SKM-1 (cell line): ENCODE measurements around the gene SDCCAG8.
"Not testable (repeated sequence)": the region's sequence is repeated elsewhere in the genome, so short reads cannot be mapped to it uniquely, and the experiment has no call there.

ENCODE experiments used
- DNase-seq: peaks from one replicate; lab custom pipeline; 2025; ENCODE audit not compliant: unreplicated experiment; lab: John Stamatoyannopoulos, UW

Gene SDCCAG8

DNA sequence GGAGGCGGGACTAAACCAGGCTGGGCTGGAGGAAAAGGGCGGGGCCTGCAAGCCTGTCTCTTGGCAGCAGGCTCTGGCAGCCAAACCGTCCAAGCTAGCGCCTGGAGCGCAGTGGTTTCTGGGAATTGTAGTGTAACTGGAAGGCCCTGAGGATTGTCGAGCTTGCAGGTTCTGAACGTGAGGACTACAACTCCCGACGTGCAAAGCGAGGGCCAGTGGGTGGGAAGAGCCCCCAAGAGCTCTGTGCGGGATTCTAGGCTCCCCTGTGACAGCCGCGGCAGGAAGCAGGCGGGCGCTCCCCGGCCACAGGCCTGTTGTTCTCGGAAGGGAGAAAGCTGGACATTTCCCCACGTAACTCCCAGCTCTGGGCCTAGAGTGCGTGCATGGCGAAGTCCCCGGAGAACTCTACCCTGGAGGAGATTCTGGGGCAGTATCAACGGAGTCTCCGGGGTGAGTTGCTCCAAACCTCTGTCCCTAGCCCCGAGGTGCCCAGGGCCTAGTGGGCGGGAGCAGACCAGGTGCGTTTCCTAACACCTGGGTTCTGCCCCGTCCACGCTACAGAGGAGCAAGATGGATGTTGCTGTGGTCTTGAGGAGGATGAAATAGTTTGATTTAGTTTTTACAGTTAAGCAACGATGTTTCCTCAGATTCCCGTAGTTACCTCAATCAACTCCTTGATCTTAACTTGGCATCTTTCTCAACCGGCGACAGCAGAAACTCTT lies at the start of gene SDCCAG8:
Gene SDCCAG8 (plus strand): TSS at position 251 of the 722 bp plus-strand sequence. CDS start 133 bp downstream, at position 384.
- DNase-seq: peak; percentile 99

DNA sequence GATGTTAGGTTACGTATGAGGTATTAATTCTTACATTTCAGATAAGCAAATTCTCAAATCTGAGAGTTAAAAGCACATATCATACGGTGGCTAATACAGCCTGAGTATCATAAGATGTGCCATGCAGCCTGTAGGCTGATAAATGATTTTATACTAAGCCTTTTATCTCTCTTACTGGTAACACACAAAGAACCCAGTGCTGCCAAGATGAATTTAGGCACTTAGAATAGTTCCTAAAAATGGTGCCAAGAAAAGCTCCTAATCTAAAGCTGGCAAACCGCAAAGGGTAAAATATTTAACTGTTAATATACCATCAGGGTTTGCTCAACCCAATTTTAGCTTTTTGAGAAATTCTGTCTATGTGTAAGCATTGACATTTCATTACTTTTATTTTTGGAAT lies 43.9 kb upstream of the SDCCAG8 start:
- not testable (repeated sequence) for DNase-seq

DNA sequence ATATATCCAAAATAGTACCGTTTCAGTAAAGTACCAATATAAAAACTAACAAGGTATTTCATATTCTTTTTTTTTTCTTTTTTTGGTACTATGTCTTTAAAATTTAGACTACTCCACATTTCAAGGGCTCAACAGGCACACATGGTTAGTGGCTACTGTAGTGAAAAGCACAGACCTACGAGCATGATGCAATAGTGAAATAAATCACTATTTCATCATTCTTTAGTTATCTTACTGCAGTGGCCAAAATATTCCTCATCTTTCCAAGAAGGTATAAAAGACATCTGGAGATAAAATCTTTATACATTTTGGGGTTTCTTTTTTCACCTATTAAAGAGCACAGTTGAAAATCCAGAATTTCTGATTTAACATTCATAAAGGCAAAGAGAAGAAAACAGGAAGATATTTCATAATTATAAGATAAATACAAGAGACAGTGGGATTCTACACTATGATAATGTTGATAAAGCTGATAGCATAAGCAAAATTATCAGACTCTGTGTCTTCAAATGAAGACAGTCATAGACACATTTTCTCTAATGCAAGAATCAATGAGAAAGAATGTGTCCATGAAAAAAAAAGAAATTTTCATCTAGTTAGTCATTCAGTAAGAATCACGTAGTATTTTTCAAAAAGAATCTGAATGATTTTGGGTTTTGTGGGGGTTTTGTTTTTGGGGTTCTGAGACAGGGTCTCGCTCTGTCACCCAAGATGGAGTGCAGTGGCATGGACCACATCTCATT lies 42.6 kb upstream of the SDCCAG8 start:
- no peak for DNase-seq

DNA sequence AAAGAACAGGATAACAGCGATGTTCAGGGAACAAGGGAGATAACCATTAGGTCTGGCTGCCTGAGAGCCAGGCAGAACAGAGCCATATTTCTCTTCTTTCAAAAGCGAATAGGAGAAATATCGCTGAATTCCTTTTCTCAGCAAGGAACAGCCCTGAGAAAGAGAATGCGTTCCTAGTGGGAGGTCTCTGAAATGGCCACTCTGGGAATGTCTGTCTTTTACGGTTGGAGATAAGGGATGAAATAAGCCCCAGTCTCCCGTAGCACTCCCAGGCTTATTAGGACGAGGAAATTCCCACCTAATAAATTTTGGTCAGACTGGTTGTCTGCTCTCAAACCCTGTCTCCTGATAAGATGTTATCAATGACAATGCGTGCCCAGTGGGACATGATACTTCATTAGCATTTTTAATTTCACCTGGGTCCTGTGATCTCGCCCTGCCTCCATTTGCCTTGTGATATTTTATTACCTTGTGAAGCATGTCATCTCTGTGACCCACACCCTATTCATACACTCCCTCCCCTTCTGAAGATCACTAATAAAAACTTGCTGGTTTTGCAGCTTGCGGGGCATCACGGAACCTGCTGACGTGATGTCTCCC lies 40.5 kb upstream of the SDCCAG8 start:
- not testable (repeated sequence) for DNase-seq

DNA sequence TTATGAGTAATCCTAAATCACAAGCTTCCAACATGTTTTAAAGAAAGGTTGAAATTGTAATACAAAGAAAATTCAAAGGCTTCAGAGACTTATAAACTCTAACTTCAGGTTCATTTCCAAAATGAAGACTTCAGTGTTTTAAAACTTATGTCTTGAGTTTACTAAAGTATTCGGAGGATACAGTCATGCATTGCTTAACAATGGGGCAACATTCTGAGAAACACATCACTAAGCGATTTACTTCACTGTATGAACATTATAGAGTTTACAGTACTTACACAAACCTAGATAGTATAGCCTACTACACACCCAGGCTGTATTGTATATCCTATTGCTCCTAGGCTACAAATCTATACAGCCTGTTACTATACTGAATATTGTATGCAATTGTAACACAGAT lies 39.1 kb upstream of the SDCCAG8 start:
- DNase-seq: no peak

DNA sequence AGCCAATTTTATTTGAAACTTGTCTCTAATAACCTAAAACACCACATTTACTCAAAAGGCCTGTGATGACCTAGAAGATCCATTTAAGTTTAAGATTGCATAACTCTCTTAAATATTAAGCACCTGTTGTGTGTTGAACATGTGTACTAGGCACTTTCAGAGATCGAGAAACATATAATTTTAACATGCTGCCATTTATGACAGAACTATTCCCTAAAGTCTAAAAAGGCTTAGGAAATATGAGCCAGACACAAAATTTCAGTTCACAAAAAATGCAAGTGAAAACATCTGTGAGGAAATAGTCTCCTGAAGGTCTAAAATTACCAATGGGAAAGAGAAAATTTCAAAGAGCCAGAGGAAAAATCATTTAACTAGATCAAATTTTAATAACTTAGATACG lies 38.5 kb upstream of the SDCCAG8 start:
- no peak for DNase-seq

DNA sequence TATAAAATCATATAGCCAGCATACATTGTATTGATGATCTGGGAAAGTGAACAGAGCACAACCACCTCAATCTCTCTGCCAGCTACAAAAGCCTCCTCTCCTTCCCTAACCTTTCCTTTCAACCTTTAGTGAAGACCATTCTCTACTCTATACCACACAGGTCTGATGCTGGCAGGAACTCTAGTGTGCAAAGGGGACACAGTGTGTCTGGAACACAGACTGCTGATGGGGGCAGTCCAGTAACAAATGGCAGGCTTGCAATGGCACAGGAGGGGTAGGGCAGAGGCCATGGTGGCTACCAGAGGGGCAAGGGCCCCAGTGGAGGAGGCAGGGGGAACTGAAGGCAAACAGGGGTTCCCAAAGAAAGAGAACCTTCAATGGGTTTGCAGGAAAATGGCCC lies 37.8 kb upstream of the SDCCAG8 start:
- DNase-seq: no peak

DNA sequence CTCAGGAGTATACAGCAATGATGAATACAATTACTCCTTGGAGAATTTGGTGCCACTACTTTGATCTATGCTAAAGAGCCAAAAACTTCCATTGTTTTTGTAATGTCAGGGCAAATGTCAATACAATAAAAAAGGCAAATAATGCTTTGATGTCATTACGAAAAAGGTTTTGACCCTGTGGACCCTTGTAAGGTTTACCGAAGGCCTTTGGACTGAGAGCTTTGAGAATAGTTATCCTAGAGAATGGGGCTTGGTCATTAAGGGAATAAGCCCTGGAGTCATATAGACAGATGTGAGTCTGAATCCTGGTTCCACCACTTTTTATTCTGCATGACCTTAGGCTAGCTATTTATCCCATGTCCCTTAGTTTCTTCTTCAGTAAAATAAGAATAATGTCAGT lies 28.2 kb upstream of the SDCCAG8 start:
- no peak for DNase-seq

DNA sequence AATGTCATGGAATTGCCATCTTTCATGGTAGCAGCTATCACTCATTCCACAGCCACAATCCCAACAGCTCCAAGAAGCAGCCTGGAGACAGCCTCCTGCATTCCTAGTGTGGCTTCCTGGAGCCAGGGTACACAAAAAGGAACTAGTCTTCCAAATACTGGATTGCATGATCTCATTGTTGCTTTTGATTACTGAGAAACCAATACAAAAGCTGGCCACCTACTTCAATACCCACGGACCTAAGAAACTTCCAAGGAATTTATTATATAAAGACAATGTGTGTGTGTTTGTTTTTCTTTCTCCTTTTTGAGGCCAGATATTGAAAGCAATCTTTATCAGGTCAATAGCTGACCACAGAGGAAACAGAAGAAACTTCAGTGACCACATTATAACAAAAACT lies 26.3 kb upstream of the SDCCAG8 start:
- no peak for DNase-seq

DNA sequence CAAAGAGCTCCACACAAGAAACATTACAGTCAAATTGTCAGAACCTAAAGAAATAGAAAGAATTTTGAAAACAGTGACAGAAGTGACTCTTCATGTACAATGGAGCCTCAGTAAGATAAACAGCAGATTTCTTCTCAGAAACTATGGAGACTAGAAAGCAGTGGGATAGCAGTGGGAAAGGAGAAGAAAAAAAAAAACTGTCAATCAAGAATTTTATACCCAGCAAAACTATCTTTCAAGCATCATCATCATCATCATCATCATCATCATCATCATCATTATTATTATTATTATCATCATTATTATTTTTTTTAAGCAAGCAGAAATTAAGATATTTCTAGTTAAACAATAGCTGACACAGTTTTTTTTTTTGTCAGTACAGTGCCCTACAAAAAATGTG lies 24.9 kb upstream of the SDCCAG8 start:
- DNase-seq: peak; percentile 58

DNA sequence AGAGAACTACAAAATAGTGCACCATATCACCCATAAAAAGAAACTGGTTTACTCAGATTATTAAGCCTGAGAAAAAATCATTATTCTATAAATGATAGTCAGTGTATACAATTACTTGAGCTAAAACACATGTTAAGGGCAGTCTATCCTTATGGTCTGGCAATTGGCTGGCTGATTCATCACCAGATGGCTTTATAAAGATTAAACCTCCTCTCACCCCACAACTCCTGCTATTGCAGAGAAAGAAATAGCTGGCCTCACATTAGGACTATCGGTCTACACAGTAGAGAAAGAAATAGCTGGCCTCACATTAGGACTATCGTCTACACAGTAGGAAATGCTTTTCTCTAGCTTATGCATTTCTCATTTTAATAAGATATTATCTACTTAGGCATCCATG lies 21.9 kb upstream of the SDCCAG8 start:
- no peak for DNase-seq

DNA sequence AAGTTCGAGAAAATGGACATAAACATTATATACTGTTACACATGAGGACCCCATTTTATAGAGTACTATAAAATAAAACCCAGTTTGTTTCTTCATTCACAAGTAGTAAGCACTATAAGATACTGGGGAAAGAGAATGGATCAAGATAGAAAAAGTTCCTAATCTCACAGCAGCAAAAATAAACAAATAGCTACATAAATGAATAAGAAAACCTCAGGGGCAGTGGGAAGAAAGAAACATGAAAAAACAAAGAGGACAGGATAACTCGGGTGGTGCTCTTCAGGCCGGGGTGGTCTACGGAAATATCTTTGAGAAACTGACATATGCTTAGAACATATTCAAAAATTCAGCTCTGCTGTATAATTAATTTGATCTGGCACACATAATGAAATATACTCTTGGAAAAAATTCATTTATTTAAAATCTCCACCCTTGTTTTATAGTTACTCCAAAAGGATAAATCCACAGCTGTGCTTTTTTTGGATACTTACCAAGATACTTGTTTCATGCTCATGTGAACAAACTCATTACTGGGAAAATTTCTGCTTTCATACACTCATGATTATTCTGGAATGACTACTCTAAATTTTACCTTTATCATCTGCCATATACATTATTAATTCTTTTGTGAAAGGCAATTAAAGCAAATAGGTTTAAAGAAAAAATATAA lies 20.7 kb upstream of the SDCCAG8 start:
- no peak for DNase-seq

DNA sequence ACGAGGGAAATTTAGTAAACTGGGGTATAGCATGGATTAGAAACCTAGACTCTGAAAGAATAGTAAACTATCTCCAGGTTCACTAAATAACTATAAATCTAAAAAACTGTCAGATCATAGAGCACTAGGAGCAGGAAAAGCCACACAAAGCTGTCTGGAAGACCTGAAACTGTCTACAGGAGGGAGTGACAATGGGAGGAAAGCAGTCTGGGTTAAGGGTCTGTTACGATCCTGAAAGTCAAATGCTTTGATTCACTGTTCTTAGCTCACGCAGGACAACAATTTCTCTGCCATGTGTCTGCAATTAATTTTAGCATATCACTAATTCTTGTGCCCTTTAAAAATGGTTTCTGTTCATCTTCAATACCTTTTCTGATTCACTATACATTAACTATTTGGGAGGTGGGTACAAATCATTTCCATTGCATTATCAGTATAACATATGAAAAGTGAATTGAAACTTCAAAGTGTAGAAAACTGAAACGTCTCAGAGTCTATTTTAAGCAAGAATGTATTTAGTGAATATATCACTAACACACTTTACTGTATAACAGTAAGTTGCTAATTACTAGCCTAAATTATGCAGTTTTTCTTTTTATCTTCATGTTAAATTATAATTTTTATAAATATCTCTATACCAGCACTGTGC lies 19.1 kb upstream of the SDCCAG8 start:
- DNase-seq: no peak

DNA sequence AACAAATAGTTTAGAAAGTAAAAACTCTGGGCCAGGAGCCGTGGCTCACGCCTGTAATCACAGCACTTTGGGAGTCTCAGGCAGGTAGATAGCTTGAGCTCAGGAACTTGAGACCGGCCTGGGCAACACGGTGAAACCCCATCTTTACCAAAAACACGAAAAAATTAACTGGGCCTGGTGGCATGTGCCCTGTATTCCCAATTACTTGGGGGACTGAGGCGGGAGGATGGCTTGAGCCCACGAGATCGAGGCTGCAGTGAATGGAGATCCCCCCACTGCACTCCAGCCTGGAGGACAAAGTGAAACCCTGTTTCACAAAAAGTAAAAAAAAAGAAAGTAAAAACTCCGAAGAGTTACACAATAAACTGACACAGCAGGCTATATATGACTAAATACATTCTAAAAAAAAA lies 11.4 kb upstream of the SDCCAG8 start:
- no peak for DNase-seq

DNA sequence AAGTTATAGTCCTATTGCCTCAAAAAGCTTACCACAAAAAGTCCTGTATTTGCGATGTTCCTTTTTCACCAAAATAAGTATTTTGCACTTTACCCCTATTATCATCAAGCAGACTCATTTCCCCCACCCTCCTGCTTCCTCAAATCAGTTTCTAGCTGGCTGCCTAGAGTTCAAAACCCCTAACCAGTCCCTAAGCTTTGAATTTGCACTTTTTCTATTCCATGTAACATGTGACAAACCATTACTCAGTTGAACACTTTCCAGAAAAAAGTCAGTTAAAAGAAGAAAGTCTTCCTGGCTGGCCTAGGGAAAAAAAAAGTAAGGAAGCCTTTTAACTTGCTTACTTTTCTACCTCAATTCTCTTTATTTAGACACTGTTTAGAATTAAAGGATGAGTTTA lies 8.9 kb upstream of the SDCCAG8 start:
- DNase-seq: peak; percentile 55

DNA sequence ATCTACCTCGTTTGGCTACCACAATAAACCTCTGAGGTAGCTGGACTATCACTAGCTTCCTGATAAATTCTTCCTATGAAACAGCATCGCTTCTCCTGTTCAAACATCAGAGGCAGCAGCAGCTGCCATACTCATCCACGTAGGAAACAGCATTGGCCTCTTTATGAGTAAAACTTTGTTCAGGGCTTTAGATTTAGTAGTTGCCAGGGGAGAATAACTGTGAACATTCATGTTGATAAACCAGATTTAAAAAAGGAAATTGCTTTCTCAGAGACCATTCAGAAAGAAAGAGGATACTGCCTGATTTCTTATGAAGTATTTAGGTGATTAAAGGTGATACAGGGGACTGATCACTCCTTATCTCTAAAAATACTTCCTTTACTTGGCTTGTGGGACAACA lies 7.9 kb upstream of the SDCCAG8 start:
- no peak for DNase-seq

DNA sequence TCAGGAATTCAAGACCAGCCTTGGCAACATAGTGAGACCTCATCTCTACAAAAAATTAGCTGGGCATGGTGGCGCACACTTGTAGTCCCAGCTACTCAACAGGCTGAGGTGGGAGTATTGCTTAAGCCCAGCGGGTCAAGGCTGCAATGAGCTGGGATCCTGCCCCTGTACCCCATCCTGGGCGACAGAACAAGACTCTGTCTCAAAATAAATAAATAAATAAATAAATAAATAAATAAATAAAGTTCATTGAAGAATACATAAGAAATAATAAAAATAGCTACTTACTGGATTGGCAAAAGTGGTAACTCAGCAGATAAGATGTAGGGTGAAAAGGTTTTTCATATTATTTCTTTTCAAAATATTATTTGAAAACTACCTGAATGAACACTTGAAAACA lies 6.6 kb upstream of the SDCCAG8 start:
- no peak for DNase-seq

DNA sequence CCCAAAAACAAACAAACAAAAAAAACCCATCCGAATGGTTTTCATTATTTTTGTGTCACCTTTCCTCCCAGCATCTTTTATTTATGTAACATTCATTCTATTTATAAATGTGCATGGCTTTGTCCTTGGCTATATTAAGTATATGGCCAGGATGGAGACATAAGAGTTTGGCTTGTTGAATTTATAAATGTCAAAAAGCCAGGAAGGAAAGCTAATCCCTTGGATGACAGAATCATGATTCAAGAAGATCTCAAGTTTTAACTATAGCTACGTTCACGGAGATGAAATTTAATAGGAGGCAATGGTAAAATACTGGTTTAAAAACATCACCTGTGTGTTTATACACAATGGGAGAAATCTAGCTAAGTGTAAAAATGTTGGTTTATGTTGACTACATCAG lies 5.7 kb upstream of the SDCCAG8 start:
- no peak for DNase-seq

DNA sequence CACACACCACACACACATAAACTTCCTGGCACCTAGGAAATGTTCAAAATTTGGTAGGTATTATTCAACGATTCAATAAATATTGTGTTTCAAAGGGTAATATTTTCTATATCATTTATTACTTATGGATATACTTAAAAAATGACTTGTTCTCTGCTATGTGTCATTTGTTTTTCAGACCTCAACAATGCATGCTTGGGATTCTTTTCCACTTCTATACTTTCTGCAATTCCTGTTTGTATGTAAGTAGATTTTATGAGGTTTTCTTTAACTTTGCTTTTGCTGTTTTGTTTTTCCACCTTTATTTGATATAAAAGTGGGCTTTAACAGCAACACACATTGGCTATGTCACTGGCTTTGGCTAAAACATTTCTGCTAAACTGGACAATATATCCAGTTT lies 4.3 kb upstream of the SDCCAG8 start:
- no peak for DNase-seq

DNA sequence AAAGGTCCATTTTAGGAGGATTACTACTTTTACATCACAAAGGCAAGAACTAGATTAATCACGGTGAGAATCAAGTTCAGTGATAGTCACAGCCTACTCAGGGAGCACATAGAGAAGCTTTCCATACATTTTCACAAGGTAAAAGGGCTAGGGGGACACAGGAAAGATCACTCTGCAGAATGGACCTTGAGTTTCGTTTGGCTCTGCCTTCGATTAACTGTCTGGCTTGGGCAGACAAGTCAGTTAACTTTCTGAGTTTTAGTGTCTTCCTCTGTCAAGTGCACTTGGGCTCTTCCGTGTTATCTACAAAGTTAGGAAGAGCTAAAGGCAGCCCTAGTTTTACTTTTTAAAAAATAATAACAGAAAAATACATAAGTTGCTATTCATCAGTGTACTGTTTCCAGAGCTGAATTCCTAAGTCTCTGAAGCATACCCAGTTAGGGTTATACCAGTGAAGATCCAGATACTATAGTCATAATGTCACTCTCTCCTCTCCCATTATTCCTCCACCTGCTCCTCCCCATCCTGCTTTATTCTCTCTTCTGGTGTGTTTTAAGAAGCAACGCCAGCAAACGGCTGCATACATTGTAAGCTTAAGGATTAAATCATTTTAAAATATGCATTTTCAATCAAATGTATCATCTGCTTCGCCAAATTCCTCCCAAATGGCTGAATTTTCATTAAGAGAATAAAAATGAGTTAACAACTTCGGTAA lies 2.5 kb upstream of the SDCCAG8 start:
- no peak for DNase-seq

DNA sequence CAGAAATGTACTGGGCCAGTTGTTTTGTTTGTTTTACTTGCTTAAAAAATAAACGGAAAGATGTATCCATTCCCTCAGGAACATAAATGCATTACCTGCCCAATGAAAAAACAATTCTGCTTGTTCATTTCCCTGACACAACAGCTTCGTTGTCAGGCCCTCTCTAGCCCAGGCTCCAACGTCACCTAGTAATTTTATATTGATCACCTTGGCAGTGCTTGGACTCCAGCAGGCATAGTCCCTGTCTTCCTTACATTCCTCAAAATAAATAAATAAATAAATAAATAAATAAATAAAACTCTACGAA lies 2.0 kb upstream of the SDCCAG8 start:
- DNase-seq: no peak
